Subcutaneous adipose tissue (tissue), 4 donors: ENCODE data around the gene POLR3A. TPM values are rescaled to one million over a fixed set of nuclear protein-coding genes. Genes with fewer than 3 reads are reported as not detected.

Experiments
- CTCF ChIP-seq: fragments of 450-650 bp; IDR thresholded peaks from one replicate; pipeline ENCODE4 v1.5.1; 2016; ENCODE audit warnings: low read depth, mild to moderate bottlenecking, control low read depth, antibody characterized with exemption, moderate library complexity
- total RNA-seq, 4 donors: library from RNA; depleted of rRNA; stranded (reverse); fragments of >200 nt; gene quantifications; one replicate each; pipeline ENCODE4 v1.1.0, GENCODE V29; 2016

The POLR3A gene
- total RNA-seq, 4 donors from 2014 or later: 9.9 to 14.3 (median 12.0) TPM

GRCh38 chr10:77972148-77972547 is 57.2 kb downstream of the POLR3A start:
- no peak for TF ChIP-seq CTCF

DNA sequence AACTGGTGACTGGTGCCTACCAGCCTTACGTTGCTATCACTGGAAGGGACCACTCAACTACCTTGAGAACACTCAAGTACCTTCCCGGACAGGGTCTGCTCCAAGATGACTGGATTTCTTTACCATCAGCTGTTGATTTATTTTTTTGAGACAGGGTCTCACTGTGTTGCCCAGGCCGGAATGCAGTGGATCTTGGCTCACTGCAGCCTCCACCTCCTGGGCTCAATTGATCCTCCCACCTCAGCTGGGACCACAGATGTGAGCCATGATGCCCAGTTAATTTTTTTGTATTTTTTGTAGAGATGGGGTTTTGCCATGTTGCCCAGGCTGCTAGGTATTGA is 57.5 kb downstream of the POLR3A start:
- no peak for TF ChIP-seq CTCF

DNA sequence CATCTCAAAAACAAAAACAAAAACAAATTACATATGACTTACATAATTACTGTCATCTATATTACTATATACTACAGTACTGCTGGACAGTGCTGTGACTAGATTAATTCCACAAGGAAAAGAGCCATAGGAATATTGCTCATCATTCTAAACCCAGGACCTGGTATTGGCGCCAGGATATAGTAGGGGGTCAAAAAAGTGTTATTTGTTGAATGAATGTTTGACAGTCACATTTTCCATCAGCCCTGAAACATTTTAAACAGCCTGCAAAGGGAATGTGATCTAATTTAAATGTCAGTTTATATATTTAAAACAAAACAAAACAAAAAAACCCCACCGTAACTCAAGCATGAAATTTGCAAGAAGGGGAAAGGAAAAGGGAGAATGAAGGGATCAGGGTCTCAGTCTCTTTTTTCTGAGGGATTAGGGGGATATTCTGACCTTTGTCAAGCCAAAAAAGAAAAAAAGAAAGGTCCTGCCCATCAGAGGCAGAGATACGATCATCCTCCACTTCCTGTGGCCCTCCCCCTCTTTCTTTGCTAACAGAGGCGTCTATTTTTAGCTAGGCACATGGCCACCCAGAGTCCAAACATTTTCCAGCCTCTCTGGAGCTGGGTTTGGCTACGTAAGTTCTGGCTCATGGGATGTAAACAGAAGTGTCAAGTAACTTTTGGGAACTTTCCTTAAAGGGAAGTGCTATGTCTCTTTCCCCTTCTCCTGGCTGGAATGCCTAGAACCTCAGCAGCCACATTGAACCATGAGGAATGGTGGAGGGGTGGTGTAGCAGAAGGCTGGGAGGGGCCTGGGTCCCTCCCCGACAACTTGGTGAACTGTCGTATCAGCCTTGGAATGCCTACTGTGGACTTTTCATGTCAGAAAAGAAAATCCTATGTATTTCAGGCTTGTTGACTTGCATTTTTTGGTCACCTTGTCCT is 58.2 kb downstream of the POLR3A start:
- no peak for TF ChIP-seq CTCF

DNA sequence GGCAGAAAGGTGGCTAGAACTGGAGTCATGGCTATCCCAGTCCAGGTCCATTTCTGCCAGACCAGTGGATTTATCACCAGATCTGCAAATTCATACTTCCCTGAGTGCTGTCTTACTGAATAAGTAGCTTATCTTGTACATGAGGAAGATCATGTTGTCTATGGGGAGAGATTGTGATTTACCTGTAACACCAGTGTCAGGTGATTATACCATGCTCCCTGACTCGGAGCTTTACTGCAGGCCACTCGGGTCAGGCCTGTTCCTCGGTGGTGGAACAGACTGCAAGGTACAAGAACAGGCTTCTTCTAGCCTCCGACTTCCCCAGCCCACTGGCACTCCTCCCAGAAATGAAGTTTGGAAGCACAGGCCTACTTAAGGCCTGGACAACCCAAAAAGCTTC is 60.2 kb downstream of the POLR3A start:
- TF ChIP-seq CTCF: no peak

DNA sequence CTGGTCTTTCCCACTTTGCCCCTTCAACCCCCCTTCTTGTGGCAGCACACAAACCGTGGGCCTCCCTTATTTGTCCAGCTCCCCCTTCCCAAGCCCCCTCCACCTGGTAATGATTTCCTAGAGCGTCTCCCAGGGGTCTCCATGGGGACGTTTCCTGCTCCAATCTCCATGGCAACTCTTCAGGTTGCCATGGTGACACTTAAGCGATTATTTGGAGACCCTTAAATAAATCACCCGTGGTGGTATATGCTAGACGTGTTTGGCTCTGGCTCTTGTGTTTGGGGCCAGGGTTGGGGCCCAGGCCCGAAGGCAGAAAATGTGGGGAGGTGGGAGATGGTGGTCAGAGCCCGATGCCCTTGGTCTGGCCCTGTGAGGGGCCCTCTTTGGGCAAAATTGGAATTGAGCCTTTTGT is 61.7 kb downstream of the POLR3A start:
- TF ChIP-seq CTCF: no peak

GRCh38 chr10:77965294-77965693 is 64.0 kb downstream of the POLR3A start:
- TF ChIP-seq CTCF: no peak

GRCh38 chr10:77964811-77965210 is 64.5 kb downstream of the POLR3A start:
- TF ChIP-seq CTCF: no peak
